GM18868 (cell line): ENCODE measurements around the gene ATP1B1.
"Not testable (repeated sequence)": the region's sequence is repeated elsewhere in the genome, so short reads cannot be mapped to it uniquely, and the experiment has no call there.

ENCODE experiments used
- ATAC-seq: cut with Tn5 transposase; IDR thresholded peaks from one replicate; pipeline ENCODE4 v1.9.1; 2021; ENCODE audit warnings: mild to moderate bottlenecking, moderate library complexity; ENCODE audit not compliant: unreplicated experiment

Gene ATP1B1

GRCh38 chr1:169115891-169116585 is 9.5 kb downstream of the ATP1B1 start:
- ATAC-seq, result peak; percentile 87

- no peak for ATAC-seq
Measured at GRCh38 chr1:169117014-169117413, 10.5 kb downstream of the ATP1B1 start.

- no peak for ATAC-seq
Measured at GRCh38 chr1:169117599-169117998, 11.1 kb downstream of the ATP1B1 start.

GRCh38 chr1:169118227-169118626 is 11.7 kb downstream of the ATP1B1 start:
- no peak for ATAC-seq

GRCh38 chr1:169119405-169119804 is 12.9 kb downstream of the ATP1B1 start:
- ATAC-seq, result no peak

GRCh38 chr1:169120066-169120465 is 13.6 kb downstream of the ATP1B1 start:
- no peak for ATAC-seq

GRCh38 chr1:169121146-169121923 is 14.8 kb downstream of the ATP1B1 start:
- ATAC-seq, result no peak

- peak; percentile 94 for ATAC-seq
Measured at GRCh38 chr1:169122976-169123375, 16.5 kb downstream of the ATP1B1 start.

GRCh38 chr1:169124459-169124858 is 18.0 kb downstream of the ATP1B1 start:
- no peak for ATAC-seq

- ATAC-seq, result not testable (repeated sequence)
Measured at GRCh38 chr1:169125597-169125996, 19.1 kb downstream of the ATP1B1 start.

GRCh38 chr1:169126335-169126734 is 19.8 kb downstream of the ATP1B1 start:
- no peak for ATAC-seq

GRCh38 chr1:169127305-169127704 is 20.8 kb downstream of the ATP1B1 start:
- ATAC-seq, result no peak

GRCh38 chr1:169128562-169128961 is 22.1 kb downstream of the ATP1B1 start:
- ATAC-seq, result no peak

- ATAC-seq, result no peak
Measured at GRCh38 chr1:169129109-169129784, 22.8 kb downstream of the ATP1B1 start.

- no peak for ATAC-seq
Measured at GRCh38 chr1:169130683-169131082, 24.2 kb downstream of the ATP1B1 start.

- ATAC-seq, result no peak
Measured at GRCh38 chr1:169132512-169133227, 26.2 kb downstream of the ATP1B1 start.

- ATAC-seq, result no peak
Measured at GRCh38 chr1:169133228-169133576, 26.7 kb downstream of the ATP1B1 start.

GRCh38 chr1:169133801-169134502 is 27.5 kb downstream of the ATP1B1 start:
- no peak for ATAC-seq

GRCh38 chr1:169137357-169137756 is 30.9 kb downstream of the ATP1B1 start:
- no peak for ATAC-seq

GRCh38 chr1:169138866-169139670 is 32.6 kb downstream of the ATP1B1 start:
- ATAC-seq, result peak; percentile 98
